ENCODE measurements around the gene CFAP299. TPM values are rescaled to one million over a fixed set of nuclear protein-coding genes. Genes with fewer than 3 reads are reported as not detected.

The CFAP299 gene
- total RNA-seq, 2 experiments from 2014 or later, result not detected

GRCh38 chr4:81007417-81007816 is 671.9 kb downstream of the CFAP299 start:
- CTCF ChIA-PET, result no interaction called here
- H3K27me3 Mint-ChIP-seq, result peaks cover 7% of the 10 kb centered on the region
- no peaks in the 10 kb centered on the region for H3K4me1 Mint-ChIP-seq
- no peak overlapping the region for H3K27ac Mint-ChIP-seq
- ATAC-seq (no peak), DNase-seq (no peak)
- peaks cover 4% of the 10 kb centered on the region for H3K9me3 Mint-ChIP-seq (ENCODE audit: low read depth)
- H3K36me3 Mint-ChIP-seq, result no peaks in the 10 kb centered on the region
- no peak overlapping the region for H3K4me3 Mint-ChIP-seq

Other genes with a start within 250 kb of the CFAP299 start
- 10 to 100 TPM; 21.7 to 32.5 TPM for gene PRDM8, start 138.2 kb upstream of the CFAP299 start, total RNA-seq
- not detected for gene FGF5, start 69.1 kb upstream of the CFAP299 start, total RNA-seq